ENCODE data around the gene WDR1. TPM values are rescaled to one million over a fixed set of nuclear protein-coding genes. Genes with fewer than 3 reads are reported as not detected.

Gene WDR1
- total and polyA plus RNA-seq, 2 donors (not counting 1 experiment from before 2014, with no cell fraction given), result 331 to 751 TPM

DNA sequence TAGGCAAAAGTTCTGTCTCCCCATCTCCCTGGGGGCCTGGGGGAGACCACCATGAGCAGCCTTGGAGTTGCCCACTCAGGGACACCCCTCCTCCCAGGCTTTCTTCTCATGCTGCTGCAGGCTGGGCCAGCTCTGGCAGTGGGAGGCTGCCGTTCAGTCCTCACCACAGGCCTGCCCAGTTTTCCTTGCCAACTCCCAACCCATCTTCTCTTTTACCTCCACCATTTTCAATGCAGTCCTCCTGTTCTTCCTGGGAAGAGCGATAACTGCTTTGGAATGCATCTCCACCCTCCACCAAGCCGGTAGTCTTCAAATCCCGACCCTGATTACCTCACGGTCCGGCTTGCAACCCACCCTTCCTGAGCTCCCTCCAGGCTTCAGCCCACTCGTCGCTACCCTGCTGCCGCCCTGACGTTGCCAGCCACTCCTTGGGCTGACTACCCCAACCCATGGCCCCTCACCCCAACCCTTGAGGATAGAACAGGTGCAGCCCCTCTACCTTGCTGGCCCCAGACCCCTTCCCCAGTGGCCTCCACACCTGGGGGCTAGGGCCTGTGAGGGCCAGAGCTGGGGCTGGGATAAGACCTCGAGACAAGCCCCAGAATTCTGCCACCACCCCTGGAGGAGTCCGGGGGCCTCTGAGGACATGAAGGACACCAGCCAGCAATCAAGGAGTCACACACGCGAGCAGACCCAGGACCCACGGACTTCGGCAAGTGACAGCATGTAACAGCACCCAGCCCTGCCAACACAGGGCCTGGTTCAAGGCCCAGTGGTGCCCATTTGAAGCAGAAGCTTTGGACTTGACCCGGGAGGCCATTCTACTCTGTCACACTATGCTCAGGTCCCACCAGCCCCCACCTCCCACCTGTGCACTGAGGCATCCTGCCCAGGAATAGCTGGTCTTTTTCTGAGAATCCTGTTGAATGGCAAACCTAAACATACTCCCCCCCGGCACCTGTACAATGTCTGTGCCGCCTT, 9.2 kb downstream of the WDR1 start:
- Histone ChIP-seq H3K9me3 (ENCODE audit: control insufficient read depth, insufficient read depth, low read depth, low read length) (no peaks in the 10 kb centered on the region), H3K9ac (ENCODE audit: insufficient read depth, low read length) (no peak overlapping the region), H4K20me1 (ENCODE audit: control insufficient read depth, extremely low read depth, insufficient read depth, low read length) (no peaks in the 10 kb centered on the region), H3K4me1 (ENCODE audit: control insufficient read depth, extremely low read depth, insufficient read depth, low read length) (peaks cover 44% of the 10 kb centered on the region), H3K4me2 (ENCODE audit: extremely low read depth, insufficient read depth, low read length) (peak overlapping the region; percentile 54), H3K27ac (ENCODE audit: insufficient read depth, low read length) (peak overlapping the region; percentile 81), H3K79me2 (ENCODE audit: control insufficient read depth, insufficient read depth, low read length) (peaks cover 95% of the 10 kb centered on the region), H2AFZ (ENCODE audit: low read length) (no peak overlapping the region), H3K27me3 (ENCODE audit: control insufficient read depth, insufficient read depth, low read length) (no peaks in the 10 kb centered on the region), H3K4me3 (replicated peaks in 1 of 4; ENCODE audit: control extremely low read depth in 1 of 4, insufficient read depth in 1 of 4, low read depth in 3 of 4, low read length in 4 of 4) (peak overlapping the region in 1 of 4 experiments; percentile 20), H3K36me3 (ENCODE audit: control insufficient read depth, insufficient read depth, low read length) (peaks cover 35% of the 10 kb centered on the region)
- TF ChIP-seq, protein P1, sequence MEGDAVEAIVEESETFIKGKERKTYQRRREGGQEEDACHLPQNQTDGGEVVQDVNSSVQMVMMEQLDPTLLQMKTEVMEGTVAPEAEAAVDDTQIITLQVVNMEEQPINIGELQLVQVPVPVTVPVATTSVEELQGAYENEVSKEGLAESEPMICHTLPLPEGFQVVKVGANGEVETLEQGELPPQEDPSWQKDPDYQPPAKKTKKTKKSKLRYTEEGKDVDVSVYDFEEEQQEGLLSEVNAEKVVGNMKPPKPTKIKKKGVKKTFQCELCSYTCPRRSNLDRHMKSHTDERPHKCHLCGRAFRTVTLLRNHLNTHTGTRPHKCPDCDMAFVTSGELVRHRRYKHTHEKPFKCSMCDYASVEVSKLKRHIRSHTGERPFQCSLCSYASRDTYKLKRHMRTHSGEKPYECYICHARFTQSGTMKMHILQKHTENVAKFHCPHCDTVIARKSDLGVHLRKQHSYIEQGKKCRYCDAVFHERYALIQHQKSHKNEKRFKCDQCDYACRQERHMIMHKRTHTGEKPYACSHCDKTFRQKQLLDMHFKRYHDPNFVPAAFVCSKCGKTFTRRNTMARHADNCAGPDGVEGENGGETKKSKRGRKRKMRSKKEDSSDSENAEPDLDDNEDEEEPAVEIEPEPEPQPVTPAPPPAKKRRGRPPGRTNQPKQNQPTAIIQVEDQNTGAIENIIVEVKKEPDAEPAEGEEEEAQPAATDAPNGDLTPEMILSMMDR (conservative IDR thresholded peaks at IDR 0.05 in 1 of 2, IDR thresholded peaks at IDR 0.05 in 1 of 2; ENCODE audit: low read depth in 1 of 2, low read length in 2 of 2), result no peak
- no peak for TF ChIP-seq EZH2 (IDR thresholded peaks at IDR 0.05; ENCODE audit: low read length, missing control alignments)
- DNase-seq (ENCODE audit: low read depth in 2 of 2), result peak in 1 of 2 donors; percentile 66

DNA sequence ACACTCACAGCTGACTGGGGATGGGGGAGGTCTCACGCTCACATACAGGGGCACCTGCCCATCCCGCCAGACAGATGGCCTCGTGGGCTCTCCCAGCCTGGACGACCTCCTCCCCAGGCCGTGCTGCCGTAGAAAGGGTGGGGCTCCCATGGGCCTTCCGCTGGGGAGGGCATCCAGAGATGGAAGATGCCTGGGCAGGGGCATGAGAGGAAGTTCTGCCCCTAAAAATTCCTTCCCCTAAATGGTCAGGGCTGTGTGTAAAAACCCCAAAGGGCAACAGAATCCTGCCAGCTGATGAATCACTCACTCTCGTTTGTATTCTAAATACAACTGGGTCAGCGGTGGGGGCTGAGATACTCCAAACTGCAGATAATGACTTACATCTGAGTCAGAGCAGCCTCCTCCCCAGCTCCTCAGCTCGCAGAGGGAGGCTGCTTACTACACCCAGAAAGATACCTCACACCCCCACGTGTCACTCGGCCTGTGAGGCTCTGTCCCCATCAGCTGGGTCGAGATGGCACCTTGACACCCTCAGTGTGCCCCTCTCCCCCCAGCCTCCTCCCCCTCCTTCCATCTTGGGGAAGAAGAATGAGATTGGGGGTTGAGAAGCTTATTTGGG, 10.1 kb downstream of the WDR1 start:
- Histone ChIP-seq H3K36me3 (ENCODE audit: control insufficient read depth, insufficient read depth, low read length) (peaks cover 37% of the 10 kb centered on the region), H2AFZ (ENCODE audit: low read length) (no peak overlapping the region), H3K9ac (ENCODE audit: insufficient read depth, low read length) (peak overlapping the region; percentile 4), H3K79me2 (ENCODE audit: control insufficient read depth, insufficient read depth, low read length) (peaks cover 95% of the 10 kb centered on the region), H4K20me1 (ENCODE audit: control insufficient read depth, extremely low read depth, insufficient read depth, low read length) (no peaks in the 10 kb centered on the region), H3K27ac (ENCODE audit: insufficient read depth, low read length) (peak overlapping the region; percentile 88), H3K4me3 (replicated peaks in 1 of 4; ENCODE audit: control extremely low read depth in 1 of 4, insufficient read depth in 1 of 4, low read depth in 3 of 4, low read length in 4 of 4) (peak overlapping the region in 2 of 4 experiments; percentile 13 to 44), H3K9me3 (ENCODE audit: control insufficient read depth, insufficient read depth, low read depth, low read length) (no peaks in the 10 kb centered on the region), H3K4me2 (ENCODE audit: extremely low read depth, insufficient read depth, low read length) (peak overlapping the region; percentile 54), H3K27me3 (ENCODE audit: control insufficient read depth, insufficient read depth, low read length) (no peaks in the 10 kb centered on the region), H3K4me1 (ENCODE audit: control insufficient read depth, extremely low read depth, insufficient read depth, low read length) (peaks cover 48% of the 10 kb centered on the region)
- TF ChIP-seq, protein P1 (conservative IDR thresholded peaks at IDR 0.05 in 1 of 2, IDR thresholded peaks at IDR 0.05 in 1 of 2; ENCODE audit: low read depth in 1 of 2, low read length in 2 of 2), result no peak
- TF ChIP-seq EZH2 (IDR thresholded peaks at IDR 0.05; ENCODE audit: low read length, missing control alignments), result no peak
- peak; percentile 98 for DNase-seq (ENCODE audit: low read depth in 2 of 2)

GRCh38 chr4:10105920-10106319, 10.7 kb downstream of the WDR1 start:
- H4K20me1 ChIP-seq (ENCODE audit: control insufficient read depth, extremely low read depth, insufficient read depth, low read length), result no peaks in the 10 kb centered on the region
- no peak overlapping the region for H3K9ac ChIP-seq (ENCODE audit: insufficient read depth, low read length)
- H3K27ac ChIP-seq (ENCODE audit: insufficient read depth, low read length), result peak overlapping the region; percentile 88
- H3K4me3 ChIP-seq (replicated peaks in 1 of 4; ENCODE audit: control extremely low read depth in 1 of 4, insufficient read depth in 1 of 4, low read depth in 3 of 4, low read length in 4 of 4), result peak overlapping the region in 2 of 4 experiments; percentile 13 to 44
- no peak overlapping the region for H2AFZ ChIP-seq (ENCODE audit: low read length)
- peaks cover 48% of the 10 kb centered on the region for H3K4me1 ChIP-seq (ENCODE audit: control insufficient read depth, extremely low read depth, insufficient read depth, low read length)
- no peaks in the 10 kb centered on the region for H3K9me3 ChIP-seq (ENCODE audit: control insufficient read depth, insufficient read depth, low read depth, low read length)
- peaks cover 95% of the 10 kb centered on the region for H3K79me2 ChIP-seq (ENCODE audit: control insufficient read depth, insufficient read depth, low read length)
- H3K27me3 ChIP-seq (ENCODE audit: control insufficient read depth, insufficient read depth, low read length), result no peaks in the 10 kb centered on the region
- peak overlapping the region; percentile 59 for H3K4me2 ChIP-seq (ENCODE audit: extremely low read depth, insufficient read depth, low read length)
- no peak for DNase-seq (ENCODE audit: low read depth in 2 of 2)
- H3K36me3 ChIP-seq (ENCODE audit: control insufficient read depth, insufficient read depth, low read length), result peaks cover 33% of the 10 kb centered on the region
- TF ChIP-seq, protein P1 (conservative IDR thresholded peaks at IDR 0.05 in 1 of 2, IDR thresholded peaks at IDR 0.05 in 1 of 2; ENCODE audit: low read depth in 1 of 2, low read length in 2 of 2), result no peak
- no peak for TF ChIP-seq EZH2 (IDR thresholded peaks at IDR 0.05; ENCODE audit: low read length, missing control alignments)
